Upper lobe of left lung (tissue), 4 donors: ENCODE measurements around the gene CYGB.

Experiments
- CTCF ChIP-seq, 6 experiments: fragments of 450-650 bp in 4 of 6; fragments of 200-600 bp in 2 of 6; sonication (generic) in 2 of 6; IDR thresholded peaks; one replicate each; pipeline ENCODE4 v1.5.1; 2016 to 2019; ENCODE audit warnings: antibody characterized with exemption in 6 of 6
- EP300 ChIP-seq, 4 donors: sonication (generic); formaldehyde crosslinking; IDR thresholded peaks; one replicate each; pipeline ENCODE4 v1.5.1; 2017; ENCODE audit warnings: antibody characterized with exemption in 4 of 4, control low read depth in 2 of 4
- POLR2A ChIP-seq, 4 donors: fragments of 450-650 bp; IDR thresholded peaks; one replicate each; pipeline ENCODE4 v1.5.1; 2016 to 2017; ENCODE audit warnings: antibody characterized with exemption in 4 of 4, mild to moderate bottlenecking in 2 of 4
- POLR2AphosphoS5 ChIP-seq, 2 donors: sonication (generic); formaldehyde crosslinking; IDR thresholded peaks; one replicate each; pipeline ENCODE4 v1.5.1; 2017; ENCODE audit warnings: antibody characterized with exemption in 2 of 2

DNA sequence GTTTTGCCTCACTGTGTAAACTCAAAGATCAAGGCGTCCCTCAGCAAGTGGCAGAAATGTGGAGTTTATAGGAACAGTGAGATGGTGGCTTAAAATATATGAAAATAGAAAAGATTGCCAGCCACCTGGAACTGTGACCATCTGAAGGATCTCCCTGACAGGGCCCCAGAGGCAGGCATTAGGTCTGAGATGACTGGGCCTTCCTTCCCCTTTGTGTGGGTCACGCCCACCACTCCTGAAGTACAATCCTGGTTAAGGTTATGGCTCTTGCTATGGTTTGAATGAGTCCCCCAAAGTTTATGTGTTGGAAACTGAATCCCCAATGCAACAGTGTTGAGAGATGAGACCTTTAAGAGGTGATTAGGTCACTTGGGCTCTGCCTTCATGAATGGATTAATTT is 41.8 kb upstream of the CYGB start:
- no peak for TF ChIP-seq CTCF (IDR thresholded peaks at IDR 0.05)
- TF ChIP-seq POLR2A (IDR thresholded peaks at IDR 0.05): no peak
- TF ChIP-seq POLR2AphosphoS5 (IDR thresholded peaks at IDR 0.05): no peak
- TF ChIP-seq EP300 (IDR thresholded peaks at IDR 0.05): no peak
